CD4-positive, alpha-beta memory T cell (primary cell): Measurements from ENCODE around the gene STXBP6. TPM values are rescaled to one million over a fixed set of nuclear protein-coding genes. Genes with fewer than 3 reads are reported as not detected.
"Not testable (repeated sequence)": the region's sequence is repeated elsewhere in the genome, so short reads cannot be mapped to it uniquely, and the experiment has no call there.

Experiments used
- CTCF ChIA-PET: fragments of 350-600 bp; sonication (Branson Sonifier 250); formaldehyde crosslinking; loops from one replicate; lab custom pipeline; 2021; ENCODE audit warnings: inconsistent platforms; ENCODE audit not compliant: partially characterized antibody; lab: Charles Lee
- POLR2A ChIA-PET: fragments of 350-600 bp; sonication (Branson Sonifier 250); formaldehyde crosslinking; loops from one replicate; lab custom pipeline; 2021; ENCODE audit not compliant: partially characterized antibody; lab: Charles Lee
- DNase-seq, 5 donors: peaks; one replicate each; pipeline versions ENCODE4 v3.0.0 to v3.0.0-alpha.2; 2020 to 2022; ENCODE audit warnings: mixed read lengths in 1 of 5
- H3K27ac ChIP-seq: one replicate; pipeline ENCODE4 v1.7.0; 2013; ENCODE audit warnings: low read depth, low read length
- H3K27me3 ChIP-seq: 2 replicates; pipeline ENCODE4 v1.7.0; 2013; ENCODE audit warnings: mild to moderate bottlenecking, low read length, moderate library complexity; ENCODE audit not compliant: insufficient read depth
- H3K36me3 ChIP-seq: 2 replicates; pipeline ENCODE4 v1.7.0; 2013; ENCODE audit warnings: mild to moderate bottlenecking, low read length, moderate library complexity; ENCODE audit not compliant: insufficient read depth
- H3K4me1 ChIP-seq: 2 replicates; pipeline ENCODE4 v1.7.0; 2013; ENCODE audit warnings: mild to moderate bottlenecking, low read length, moderate library complexity; ENCODE audit not compliant: insufficient read depth
- H3K4me3 ChIP-seq, 2 donors: one replicate each; pipeline ENCODE4 v1.7.0; 2013; ENCODE audit warnings: low read length in 2 of 2, mild to moderate bottlenecking in 1 of 2
- H3K9me3 ChIP-seq, 2 donors: one replicate each; pipeline ENCODE4 v1.7.0; 2013; ENCODE audit warnings: low read length in 2 of 2, control low read depth in 1 of 2; ENCODE audit not compliant: control insufficient read depth in 1 of 2
- H3K27ac Mint-ChIP-seq, 7 donors: one replicate each; pipeline ENCODE4 v1.8.0; 2020 to 2021; ENCODE audit warnings: mixed read lengths in 7 of 7, mild to moderate bottlenecking in 6 of 7, inconsistent platforms in 3 of 7, moderate library complexity in 3 of 7
- H3K27me3 Mint-ChIP-seq, 2 donors: one replicate each; pipeline ENCODE4 v1.8.0; 2020 to 2021; ENCODE audit warnings: mixed read lengths in 2 of 2
- H3K36me3 Mint-ChIP-seq, 2 donors: one replicate each; pipeline ENCODE4 v1.8.0; 2020 to 2021; ENCODE audit warnings: mixed read lengths in 2 of 2, inconsistent platforms in 1 of 2, mild to moderate bottlenecking in 1 of 2
- H3K4me1 Mint-ChIP-seq, 4 donors: one replicate each; pipeline ENCODE4 v1.8.0; 2020 to 2021; ENCODE audit warnings: mixed read lengths in 4 of 4, mild to moderate bottlenecking in 1 of 4
- H3K4me3 Mint-ChIP-seq, 8 donors: one replicate each; pipeline ENCODE4 v1.8.0; 2020 to 2021; ENCODE audit warnings: mixed read lengths in 8 of 8, mild to moderate bottlenecking in 7 of 8, moderate library complexity in 6 of 8, inconsistent platforms in 3 of 8
- H3K9me3 Mint-ChIP-seq, 8 donors: one replicate each; pipeline ENCODE4 v1.8.0; 2020 to 2021; ENCODE audit warnings: mixed read lengths in 8 of 8, mild to moderate bottlenecking in 5 of 8, inconsistent platforms in 3 of 8, moderate library complexity in 1 of 8
- intact Hi-C: fragments of 100-400 bp; cut with micrococcal nuclease; formaldehyde crosslinking; loops from one replicate; pipeline ENCODE4 v1.15.1; 2023
- polyA plus RNA-seq, 2 donors: library from polyadenylated mRNA; unstranded; fragments of 300-500 nt; fragmentation: Illumina TruSeq; gene quantifications; one replicate each; pipeline ENCODE4 v1.2.3, GENCODE V29; 2021
- total RNA-seq, 2 experiments: library from RNA; stranded (reverse); gene quantifications; one replicate each; pipeline ENCODE4 v1.2.3, GENCODE V29; 2021

Gene STXBP6
- total and polyA plus RNA-seq, 4 experiments from 2014 or later: not detected

- intact Hi-C loops: no loop called here
Observed at GRCh38 chr14:24838945-24839616, 210.9 kb downstream of the STXBP6 start.

GRCh38 chr14:24837280-24838046 lies 212.5 kb downstream of the STXBP6 start:
- Mint-ChIP-seq H3K36me3 (no peaks in the 10 kb centered on the region), H3K27me3 (peaks cover 0 to 4% of the 10 kb centered on the region in 2 donors), H3K27ac (no peak overlapping the region), H3K4me3 (no peak overlapping the region), H3K4me1 (no peaks in the 10 kb centered on the region), H3K9me3 (no peaks in the 10 kb centered on the region)
- no peak overlapping the region for H3K4me3 ChIP-seq
- CTCF ChIA-PET: no interaction called here
- no peaks in the 10 kb centered on the region for H3K36me3 ChIP-seq
- POLR2A ChIA-PET: no interaction called here
- no peaks in the 10 kb centered on the region for H3K9me3 ChIP-seq
- H3K27ac ChIP-seq: no peak overlapping the region
- intact Hi-C loops: no loop called here
- H3K27me3 ChIP-seq: no peaks in the 10 kb centered on the region
- H3K4me1 ChIP-seq: no peaks in the 10 kb centered on the region
- DNase-seq: no peak

More at GRCh38 chr14:24838945-24839616, 210.9 kb downstream of the STXBP6 start:
- no peaks in the 10 kb centered on the region for H3K27me3 ChIP-seq
- Mint-ChIP-seq H3K27ac (no peak overlapping the region), H3K9me3 (no peaks in the 10 kb centered on the region), H3K4me1 (no peaks in the 10 kb centered on the region), H3K36me3 (no peaks in the 10 kb centered on the region), H3K27me3 (peaks cover 3 to 4% of the 10 kb centered on the region in 2 donors), H3K4me3 (no peak overlapping the region)
- no peaks in the 10 kb centered on the region for H3K4me1 ChIP-seq
- H3K4me3 ChIP-seq: no peak overlapping the region
- H3K36me3 ChIP-seq: no peaks in the 10 kb centered on the region
- no peaks in the 10 kb centered on the region for H3K9me3 ChIP-seq
- CTCF ChIA-PET: interaction anchor here (1.5 kb wide), 1 partner anchor 8 kb away, joined by 3 read pairs; no protein-coding TSS in a partner anchor
- H3K27ac ChIP-seq: no peak overlapping the region
- POLR2A ChIA-PET: no interaction called here
- DNase-seq: no peak

GRCh38 chr14:24836324-24836723 lies 213.6 kb downstream of the STXBP6 start:
- intact Hi-C loops, H3K27me3 Mint-ChIP-seq, H3K4me1 ChIP-seq, CTCF ChIA-PET, H3K36me3 ChIP-seq, H3K9me3 Mint-ChIP-seq, H3K4me3 ChIP-seq, H3K27ac ChIP-seq, H3K27me3 ChIP-seq, H3K27ac Mint-ChIP-seq, POLR2A ChIA-PET, H3K36me3 Mint-ChIP-seq, DNase-seq, H3K9me3 ChIP-seq, H3K4me1 Mint-ChIP-seq, H3K4me3 Mint-ChIP-seq: not testable (repeated sequence)

- Histone ChIP-seq H3K36me3 (no peaks in the 10 kb centered on the region), H3K27ac (no peak overlapping the region), H3K4me1 (no peaks in the 10 kb centered on the region), H3K4me3 (no peak overlapping the region), H3K9me3 (no peaks in the 10 kb centered on the region), H3K27me3 (no peaks in the 10 kb centered on the region)
- CTCF ChIA-PET: no interaction called here
- DNase-seq: no peak
- Mint-ChIP-seq H3K27me3 (peaks cover 0 to 4% of the 10 kb centered on the region in 2 donors), H3K4me1 (no peaks in the 10 kb centered on the region), H3K4me3 (no peak overlapping the region), H3K9me3 (no peaks in the 10 kb centered on the region), H3K36me3 (no peaks in the 10 kb centered on the region), H3K27ac (no peak overlapping the region)
- intact Hi-C loops: no loop called here
- POLR2A ChIA-PET: no interaction called here
Observed at GRCh38 chr14:24834956-24835355, 215.0 kb downstream of the STXBP6 start.

GRCh38 chr14:24833385-24833784 lies 216.6 kb downstream of the STXBP6 start:
- ChIA-PET POLR2A (no interaction called here), CTCF (no interaction called here)
- Histone ChIP-seq H3K27ac (no peak overlapping the region), H3K4me3 (no peak overlapping the region), H3K27me3 (no peaks in the 10 kb centered on the region), H3K4me1 (no peaks in the 10 kb centered on the region), H3K9me3 (no peaks in the 10 kb centered on the region), H3K36me3 (no peaks in the 10 kb centered on the region)
- H3K27ac Mint-ChIP-seq: no peak overlapping the region
- H3K9me3 Mint-ChIP-seq: no peaks in the 10 kb centered on the region
- H3K27me3 Mint-ChIP-seq: peaks cover 0 to 5% of the 10 kb centered on the region in 2 donors
- no peak for DNase-seq
- no peaks in the 10 kb centered on the region for H3K36me3 Mint-ChIP-seq
- intact Hi-C loops: no loop called here
- no peaks in the 10 kb centered on the region for H3K4me1 Mint-ChIP-seq
- no peak overlapping the region for H3K4me3 Mint-ChIP-seq

GRCh38 chr14:24831677-24832076 lies 218.3 kb downstream of the STXBP6 start:
- intact Hi-C loops: no loop called here
- Mint-ChIP-seq H3K4me1 (no peaks in the 10 kb centered on the region), H3K4me3 (no peak overlapping the region), H3K27me3 (peaks cover 3 to 10% of the 10 kb centered on the region in 2 donors), H3K36me3 (no peaks in the 10 kb centered on the region), H3K27ac (no peak overlapping the region), H3K9me3 (no peaks in the 10 kb centered on the region)
- POLR2A ChIA-PET: no interaction called here
- H3K27ac ChIP-seq: no peak overlapping the region
- H3K4me1 ChIP-seq: no peaks in the 10 kb centered on the region
- no peak for DNase-seq
- CTCF ChIA-PET: interaction anchor here (0.8 to 1.3 kb wide), 2 partner anchors 8 to 12 kb away, joined by 3 read pairs; no protein-coding TSS in a partner anchor
- no peaks in the 10 kb centered on the region for H3K9me3 ChIP-seq
- H3K4me3 ChIP-seq: no peak overlapping the region
- H3K36me3 ChIP-seq: no peaks in the 10 kb centered on the region
- no peaks in the 10 kb centered on the region for H3K27me3 ChIP-seq

- H3K36me3 Mint-ChIP-seq: no peaks in the 10 kb centered on the region
Observed at GRCh38 chr14:24829862-24830261, 220.1 kb downstream of the STXBP6 start.

More at GRCh38 chr14:24829862-24830261, 220.1 kb downstream of the STXBP6 start:
- intact Hi-C loops: no loop called here
- H3K27me3 Mint-ChIP-seq: peaks cover 7 to 13% of the 10 kb centered on the region in 2 donors
- Histone ChIP-seq H3K4me3 (no peak overlapping the region), H3K9me3 (no peaks in the 10 kb centered on the region), H3K27me3 (no peaks in the 10 kb centered on the region), H3K36me3 (no peaks in the 10 kb centered on the region), H3K4me1 (no peaks in the 10 kb centered on the region), H3K27ac (no peak overlapping the region)
- no peak for DNase-seq
- no peak overlapping the region for H3K4me3 Mint-ChIP-seq
- no peak overlapping the region for H3K27ac Mint-ChIP-seq
- POLR2A ChIA-PET: no interaction called here
- CTCF ChIA-PET: no interaction called here
- H3K4me1 Mint-ChIP-seq: no peaks in the 10 kb centered on the region
- no peaks in the 10 kb centered on the region for H3K9me3 Mint-ChIP-seq
